HG03565 (cell line): ENCODE measurements around the gene BNC2.

Experiments
- ATAC-seq: cut with Tn5 transposase; IDR thresholded peaks from one replicate; pipeline ENCODE4 v1.9.1; 2021; ENCODE audit warnings: mild to moderate bottlenecking, moderate library complexity; ENCODE audit not compliant: unreplicated experiment

BNC2 gene

GRCh38 chr9:16431666-16432392, 438.6 kb downstream of the BNC2 start:
- ATAC-seq = no peak

- no peak for ATAC-seq
Measured at GRCh38 chr9:16429671-16430070, 440.8 kb downstream of the BNC2 start.

- ATAC-seq = no peak
Measured at GRCh38 chr9:16427873-16428427, 442.5 kb downstream of the BNC2 start.

- ATAC-seq = no peak
Measured at GRCh38 chr9:16426716-16427115, 443.8 kb downstream of the BNC2 start.

DNA sequence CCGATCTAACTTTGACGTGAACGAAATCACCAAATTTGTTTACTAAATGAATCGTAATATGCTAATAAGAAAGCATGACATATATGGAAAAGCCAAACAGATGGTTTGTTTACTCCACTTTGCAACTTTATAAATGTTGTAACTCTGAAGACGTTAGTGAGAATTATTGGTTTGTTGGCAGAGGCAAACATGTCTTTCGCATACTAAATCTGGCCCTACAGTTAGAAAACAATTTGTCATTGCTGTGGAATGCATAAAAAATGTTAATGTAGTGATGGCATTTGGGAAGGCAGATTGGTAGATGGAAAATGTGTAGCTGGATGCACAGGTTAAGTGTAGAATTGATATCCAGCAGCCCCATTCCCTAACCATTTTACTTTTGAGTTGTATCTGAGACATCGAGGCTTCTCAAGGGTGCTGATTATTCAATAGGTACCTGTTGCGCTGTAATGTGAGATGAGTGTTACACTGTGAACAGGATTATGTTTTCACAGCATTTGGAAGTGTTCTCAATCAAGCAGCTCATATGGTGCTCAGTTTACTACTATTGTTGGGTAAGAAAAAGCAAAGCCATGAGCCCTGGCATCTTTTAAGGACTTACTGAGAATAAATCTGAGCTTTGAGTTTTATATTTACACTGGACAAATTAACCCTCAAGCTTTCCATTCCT, 444.8 kb downstream of the BNC2 start:
- ATAC-seq = no peak

- ATAC-seq = no peak
Measured at GRCh38 chr9:16422114-16422513, 448.4 kb downstream of the BNC2 start.

DNA sequence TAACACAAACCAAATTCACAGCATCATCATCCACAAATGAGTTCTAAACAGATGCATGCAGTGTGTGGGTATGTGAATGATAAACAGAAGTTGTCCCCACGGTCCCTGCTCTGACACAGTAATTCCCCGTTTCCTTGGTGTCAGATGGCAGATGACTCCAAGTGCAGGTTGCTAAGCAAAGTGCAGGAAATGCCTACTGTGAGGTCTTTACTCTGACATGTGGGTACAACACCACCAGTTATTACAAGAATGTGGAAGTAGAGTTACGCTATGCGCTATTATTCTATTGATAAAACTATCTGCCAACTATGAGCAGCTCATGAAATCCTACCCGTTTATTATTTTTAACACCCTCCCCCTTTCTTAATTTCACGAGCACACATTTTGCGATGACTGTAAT, 448.9 kb downstream of the BNC2 start:
- no peak for ATAC-seq

- no peak for ATAC-seq
Measured at GRCh38 chr9:16419124-16419523, 451.3 kb downstream of the BNC2 start.

- ATAC-seq = no peak
Measured at GRCh38 chr9:16418721-16419120, 451.7 kb downstream of the BNC2 start.

DNA sequence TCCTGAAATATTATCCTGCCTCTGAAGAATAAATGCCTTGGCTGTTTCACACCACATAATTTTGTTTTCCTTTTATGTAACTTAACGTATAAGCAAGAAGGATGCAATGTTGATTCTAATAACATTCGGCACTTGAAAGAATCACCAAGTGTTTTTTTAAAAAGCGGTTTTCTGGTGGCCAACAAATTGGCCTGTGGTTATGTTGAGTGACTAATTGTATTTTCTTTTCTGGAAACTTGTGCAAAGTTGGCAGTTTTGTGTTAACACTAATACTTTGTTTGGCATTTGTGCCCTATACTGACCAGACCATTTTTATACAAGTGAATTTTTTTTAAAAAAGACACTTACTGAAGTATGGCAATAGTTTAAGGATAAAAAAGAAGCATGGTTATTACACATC, 452.7 kb downstream of the BNC2 start:
- no peak for ATAC-seq

GRCh38 chr9:16417161-16417560, 453.3 kb downstream of the BNC2 start:
- ATAC-seq = no peak

GRCh38 chr9:16414451-16414850, 456.0 kb downstream of the BNC2 start:
- ATAC-seq = no peak

- ATAC-seq = no peak
Measured at GRCh38 chr9:16413509-16414016, 456.9 kb downstream of the BNC2 start.

- no peak for ATAC-seq
Measured at GRCh38 chr9:16412740-16413139, 457.7 kb downstream of the BNC2 start.

DNA sequence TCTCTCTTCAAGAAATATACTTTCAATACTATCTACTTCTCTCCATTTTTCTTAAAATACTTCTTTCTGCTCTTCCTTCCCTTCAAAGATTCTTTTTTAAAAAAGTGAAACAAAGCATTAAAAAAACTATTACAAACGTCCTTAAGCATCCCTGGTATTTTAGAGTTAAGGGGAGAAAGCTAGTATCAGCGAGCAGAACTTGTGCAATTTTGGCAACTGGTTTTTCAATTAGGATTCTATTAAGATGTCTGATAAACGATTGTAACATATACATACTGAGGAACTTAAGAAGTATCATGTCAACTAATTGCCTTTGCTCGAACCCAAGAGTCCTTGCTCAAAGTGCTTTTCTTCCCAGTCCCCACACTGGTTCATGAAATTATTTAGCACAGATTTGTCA, 459.2 kb downstream of the BNC2 start:
- ATAC-seq = no peak

DNA sequence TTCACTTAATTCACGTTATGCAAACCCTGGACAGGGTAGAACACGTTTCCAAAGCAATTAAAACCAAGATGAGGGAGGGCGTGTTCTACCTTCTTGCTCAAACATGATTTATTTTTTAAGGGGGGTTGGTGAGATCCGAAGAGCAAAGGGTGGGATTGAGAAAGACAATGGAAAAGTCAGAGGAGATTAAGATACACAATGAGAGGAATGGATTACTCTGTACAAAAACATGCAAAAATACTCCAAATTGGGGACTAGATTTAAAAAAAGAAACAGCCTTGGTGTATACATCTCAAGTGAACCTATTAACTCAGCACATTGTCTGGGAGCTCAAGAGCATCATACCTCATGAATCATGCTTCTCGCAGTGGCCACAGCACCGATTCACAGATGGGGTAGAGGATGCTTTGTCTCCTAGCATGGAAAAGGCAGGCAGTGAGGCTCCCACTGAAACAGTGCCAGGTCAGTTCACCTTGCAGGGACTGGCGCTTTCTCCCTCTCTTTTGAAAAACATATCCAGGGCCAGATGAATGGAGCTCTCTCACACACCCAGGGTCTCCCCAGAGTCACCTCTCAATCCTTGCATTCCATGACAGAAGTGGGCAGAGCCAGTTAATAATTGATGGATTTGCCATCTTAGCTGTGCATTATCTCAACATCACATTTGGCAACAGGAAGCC, 459.7 kb downstream of the BNC2 start:
- no peak for ATAC-seq

DNA sequence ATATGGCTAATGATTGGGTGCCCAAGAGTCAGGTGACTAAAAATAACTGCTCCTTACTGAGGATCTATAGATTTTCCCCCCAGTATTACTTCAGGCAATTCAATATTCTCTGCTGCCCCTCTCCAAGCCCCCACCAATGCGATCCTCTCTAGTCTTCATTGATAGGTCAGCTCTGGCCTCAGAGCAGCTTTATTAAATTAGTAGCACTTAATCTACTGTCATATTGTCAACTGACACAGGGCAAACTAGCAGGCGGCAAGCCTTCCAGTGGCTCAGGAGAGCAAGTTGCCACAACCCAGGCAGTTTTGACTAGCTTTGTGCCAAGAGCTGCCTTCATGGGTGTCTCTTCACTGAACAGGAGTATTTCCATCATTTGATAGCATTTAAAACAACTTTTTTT, 462.9 kb downstream of the BNC2 start:
- no peak for ATAC-seq

DNA sequence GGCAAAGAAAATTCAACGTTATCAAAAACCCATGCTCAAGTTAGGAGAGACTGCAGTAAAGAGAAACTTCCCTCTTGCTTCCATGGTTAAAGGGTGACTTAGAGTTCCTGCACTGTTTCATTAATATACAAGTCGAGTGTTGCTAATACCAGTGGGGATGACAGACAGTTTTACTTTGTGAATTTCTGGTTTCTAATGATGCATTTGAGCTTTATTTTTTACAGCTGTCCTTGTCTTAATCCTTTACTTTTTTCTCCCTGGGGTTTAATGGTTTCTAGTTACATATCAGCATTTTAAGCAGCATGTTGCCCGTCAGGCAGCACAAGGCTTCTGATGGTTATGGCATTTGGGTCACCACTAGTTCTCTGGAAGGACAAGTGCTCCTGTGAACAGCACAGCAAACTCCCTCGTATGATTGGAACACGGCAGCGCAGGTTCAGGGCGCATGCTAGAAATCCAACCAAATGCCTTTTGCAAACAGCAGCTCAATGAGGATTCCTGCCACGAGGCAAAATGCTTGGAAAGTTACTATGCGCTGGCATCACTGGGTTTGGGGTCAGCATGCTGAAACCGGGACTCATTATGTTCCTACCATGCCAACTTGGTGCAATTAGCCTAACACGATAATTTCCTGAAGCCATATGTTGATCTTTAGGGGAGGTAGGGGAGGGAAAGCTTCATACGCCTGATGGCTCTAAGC, 463.8 kb downstream of the BNC2 start:
- ATAC-seq = no peak

DNA sequence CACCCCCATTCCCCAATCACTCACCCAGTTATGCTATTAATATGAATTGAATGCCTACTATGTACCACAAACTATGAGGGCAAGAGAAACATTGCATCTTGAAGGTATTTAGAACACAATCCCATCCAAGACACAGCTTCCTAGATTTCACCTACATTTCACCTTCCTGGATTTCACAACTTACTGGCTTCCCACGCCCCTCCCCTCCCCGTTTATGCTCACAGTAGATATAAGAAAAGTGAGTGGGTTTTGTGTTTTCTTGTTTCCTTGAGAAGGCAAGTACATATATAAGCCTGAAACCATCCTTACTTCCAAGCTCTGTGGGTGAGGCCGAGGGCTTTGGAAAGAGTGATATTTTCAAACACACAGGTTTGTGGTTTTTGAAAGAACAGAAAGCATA, 465.0 kb downstream of the BNC2 start:
- no peak for ATAC-seq

- ATAC-seq = no peak
Measured at GRCh38 chr9:16401701-16402100, 468.8 kb downstream of the BNC2 start.

DNA sequence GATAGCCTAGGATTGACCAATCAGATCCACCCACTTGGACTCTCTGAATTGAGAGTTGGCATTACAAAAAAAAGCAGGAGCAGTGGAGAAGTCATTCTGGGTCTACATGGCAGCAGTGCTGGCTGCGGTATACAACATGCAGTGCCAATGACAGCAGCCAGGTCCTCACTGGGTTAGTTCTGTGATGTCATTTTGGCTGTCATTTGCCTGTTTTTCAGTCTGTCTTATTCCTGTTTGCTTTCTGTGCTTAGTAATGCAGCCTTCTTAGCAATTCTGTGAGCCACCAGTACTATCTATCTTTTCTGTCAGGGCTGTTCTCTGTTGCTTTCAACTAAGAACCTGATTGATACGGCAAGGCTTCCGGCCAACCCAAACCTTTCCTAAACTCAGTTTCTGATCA, 471.8 kb downstream of the BNC2 start:
- no peak for ATAC-seq
